ENCODE results near the gene GP2.

The GP2 gene

DNA sequence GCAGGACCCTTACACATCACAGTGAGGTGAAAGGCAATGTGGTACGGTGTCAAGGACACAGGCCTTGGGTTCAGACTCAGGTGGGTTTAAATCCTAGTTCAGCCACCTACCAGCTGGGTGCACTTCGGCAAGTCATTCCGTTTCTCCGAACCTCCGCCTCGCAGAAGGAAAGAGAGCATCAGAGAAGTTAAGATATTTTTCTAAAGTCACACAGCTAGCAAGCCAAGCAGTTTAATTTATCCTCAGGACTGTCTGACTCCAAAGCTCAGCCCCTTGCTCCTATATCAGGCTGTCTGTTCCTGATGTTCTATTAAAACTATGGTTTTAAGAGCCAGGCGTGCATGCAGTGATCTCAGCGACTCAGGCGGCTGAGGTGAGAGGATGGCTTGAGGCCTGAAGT is 65.1 kb downstream of the GP2 start:
- peaks cover 18% of the 10 kb centered on the region for H3K27me3 Mint-ChIP-seq (ENCODE audit: low read depth)
- no peaks in the 10 kb centered on the region for H3K4me1 Mint-ChIP-seq
- peaks cover 3% of the 10 kb centered on the region for H3K9me3 Mint-ChIP-seq

DNA sequence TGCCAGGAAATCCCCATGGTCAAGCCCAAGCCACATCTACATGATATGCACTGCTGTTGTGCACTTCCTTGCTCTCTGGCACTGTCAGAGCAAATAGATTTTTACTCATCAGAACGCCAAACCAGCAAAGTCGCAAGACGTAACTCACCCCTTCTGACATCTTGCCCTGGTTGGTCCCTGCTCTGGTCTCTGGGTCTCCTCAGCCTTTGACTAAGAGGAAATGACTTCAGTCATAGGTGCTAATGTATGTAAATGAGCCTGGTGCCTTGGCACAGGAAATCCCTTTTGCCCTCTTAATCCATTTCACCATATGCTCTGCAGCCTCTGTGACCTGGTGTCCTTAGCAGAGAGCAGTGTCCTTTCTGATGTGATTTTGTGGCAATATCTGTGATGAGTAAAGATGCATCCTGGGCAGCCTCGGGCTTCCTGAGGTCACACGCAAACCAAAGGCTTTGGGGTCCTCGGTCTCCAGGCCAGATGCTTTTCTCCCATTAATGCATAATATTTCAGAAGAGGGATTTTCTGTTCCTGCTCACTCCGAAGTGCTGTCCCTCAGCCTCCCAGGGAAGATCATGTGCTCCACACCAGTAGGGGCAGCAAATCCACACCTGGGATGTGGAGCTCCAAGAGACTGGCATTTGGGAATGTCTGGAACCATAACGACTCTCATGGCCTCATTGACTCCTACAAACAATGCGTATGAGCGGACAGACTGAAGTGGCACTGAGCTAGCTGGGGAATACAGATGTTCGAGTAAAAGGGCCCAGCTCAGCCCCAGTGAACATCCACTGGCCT is 66.9 kb downstream of the GP2 start:
- H3K4me1 Mint-ChIP-seq, result no peaks in the 10 kb centered on the region
- TF ChIP-seq, protein P1, sequence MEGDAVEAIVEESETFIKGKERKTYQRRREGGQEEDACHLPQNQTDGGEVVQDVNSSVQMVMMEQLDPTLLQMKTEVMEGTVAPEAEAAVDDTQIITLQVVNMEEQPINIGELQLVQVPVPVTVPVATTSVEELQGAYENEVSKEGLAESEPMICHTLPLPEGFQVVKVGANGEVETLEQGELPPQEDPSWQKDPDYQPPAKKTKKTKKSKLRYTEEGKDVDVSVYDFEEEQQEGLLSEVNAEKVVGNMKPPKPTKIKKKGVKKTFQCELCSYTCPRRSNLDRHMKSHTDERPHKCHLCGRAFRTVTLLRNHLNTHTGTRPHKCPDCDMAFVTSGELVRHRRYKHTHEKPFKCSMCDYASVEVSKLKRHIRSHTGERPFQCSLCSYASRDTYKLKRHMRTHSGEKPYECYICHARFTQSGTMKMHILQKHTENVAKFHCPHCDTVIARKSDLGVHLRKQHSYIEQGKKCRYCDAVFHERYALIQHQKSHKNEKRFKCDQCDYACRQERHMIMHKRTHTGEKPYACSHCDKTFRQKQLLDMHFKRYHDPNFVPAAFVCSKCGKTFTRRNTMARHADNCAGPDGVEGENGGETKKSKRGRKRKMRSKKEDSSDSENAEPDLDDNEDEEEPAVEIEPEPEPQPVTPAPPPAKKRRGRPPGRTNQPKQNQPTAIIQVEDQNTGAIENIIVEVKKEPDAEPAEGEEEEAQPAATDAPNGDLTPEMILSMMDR (IDR thresholded peaks at IDR 0.05; ENCODE audit: unreplicated experiment in 3 of 3), result no peak
- no peaks in the 10 kb centered on the region for H3K36me3 Mint-ChIP-seq (ENCODE audit: low read depth)
- peaks cover 11% of the 10 kb centered on the region for H3K27me3 Mint-ChIP-seq (ENCODE audit: low read depth)
- no peak overlapping the region for H3K27ac Mint-ChIP-seq
- H3K4me3 Mint-ChIP-seq, result no peak overlapping the region
- peaks cover 3% of the 10 kb centered on the region for H3K9me3 Mint-ChIP-seq

More for the DNA sequence above, 65.1 kb downstream of the GP2 start:
- H3K27ac Mint-ChIP-seq, result no peak overlapping the region
- H3K36me3 Mint-ChIP-seq (ENCODE audit: low read depth), result no peaks in the 10 kb centered on the region
- H3K4me3 Mint-ChIP-seq, result no peak overlapping the region
- TF ChIP-seq, protein P1 (IDR thresholded peaks at IDR 0.05; ENCODE audit: unreplicated experiment in 3 of 3), result no peak

All from nephron (organoid).